Limb (tissue), 2 donors: Measurements from ENCODE around the gene WTAP.
"Not testable (repeated sequence)": the region's sequence is repeated elsewhere in the genome, so short reads cannot be mapped to it uniquely, and the experiment has no call there.

Experiments used
- DNase-seq, 2 donors: peaks; one replicate each; pipeline ENCODE4 v3.0.0-alpha.2; 2016; ENCODE audit errors: extremely low spot score in 2 of 2

WTAP gene

DNA sequence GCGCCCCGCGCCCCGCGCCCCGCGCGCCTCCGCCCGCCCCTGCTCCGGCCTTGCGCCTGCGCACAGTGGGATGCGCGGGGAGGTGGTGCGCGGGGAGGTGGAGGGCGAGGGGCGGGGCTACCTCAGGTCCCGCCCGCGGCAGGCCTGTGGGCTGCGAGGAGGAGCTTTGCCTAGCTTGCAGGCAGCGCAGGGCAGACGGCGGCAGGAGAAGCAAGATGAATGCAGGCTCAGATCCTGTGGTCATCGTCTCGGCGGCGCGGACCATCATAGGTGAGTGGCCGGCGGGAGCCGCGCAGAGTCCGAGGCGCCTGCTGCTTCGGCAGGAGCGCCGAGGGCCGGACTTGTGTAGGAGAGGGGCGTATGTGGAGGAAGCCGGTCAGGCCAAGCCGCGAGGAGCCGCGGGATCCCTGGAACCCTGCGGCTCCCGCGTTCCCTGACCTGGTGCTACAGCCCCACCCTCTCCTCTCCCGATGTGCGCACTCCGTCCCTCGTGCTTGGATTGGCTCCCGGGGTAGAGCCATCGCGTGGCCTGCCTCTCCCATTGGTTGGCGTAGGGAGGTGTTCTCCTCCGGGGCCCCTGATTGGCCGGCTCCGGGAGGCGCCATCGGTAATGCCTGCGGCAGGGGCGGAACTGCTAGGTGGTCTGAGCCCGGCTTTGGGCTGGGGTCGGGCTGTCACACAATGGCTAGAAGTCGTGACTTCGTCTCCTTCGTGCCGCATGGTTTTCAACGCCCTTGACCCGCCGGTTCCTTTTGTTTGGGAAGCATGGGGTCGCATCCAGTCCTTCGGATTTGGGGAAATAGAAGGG is 34.8 kb downstream of the WTAP start, which contains the start of gene ACAT2:
ACAT2 (plus strand) TSS at position 173 of the 808 bp plus-strand sequence; CDS start at position 216, 43 bp downstream.
- DNase-seq = peak; percentile 95

DNA sequence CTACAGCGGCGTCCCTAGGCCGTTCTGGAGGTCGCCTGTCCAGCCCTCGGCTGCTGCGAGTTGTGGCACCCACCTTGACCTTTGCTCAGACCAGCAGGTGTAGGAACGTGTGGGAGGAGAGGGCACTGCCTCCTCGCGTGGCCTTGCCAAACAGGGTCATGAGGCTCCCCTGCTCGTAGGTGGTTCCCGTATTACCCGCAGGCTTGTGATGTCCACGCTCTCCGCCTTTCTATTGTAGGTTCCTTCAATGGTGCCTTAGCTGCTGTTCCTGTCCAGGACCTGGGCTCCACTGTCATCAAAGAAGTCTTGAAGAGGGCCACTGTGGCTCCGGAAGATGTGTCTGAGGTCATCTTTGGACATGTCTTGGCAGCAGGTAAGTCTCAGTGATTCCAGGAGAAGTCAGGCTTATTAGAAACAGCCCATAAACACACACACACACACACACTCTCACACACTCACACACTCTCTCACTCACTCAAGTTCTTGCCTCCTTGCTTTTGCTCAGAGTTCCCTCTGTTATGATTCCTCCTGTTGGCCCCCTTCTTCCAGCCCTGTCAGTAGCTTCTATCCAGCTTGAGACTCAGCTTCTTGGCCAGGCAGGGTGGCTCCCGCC is 35.5 kb downstream of the WTAP start:
- no peak for DNase-seq

- DNase-seq = no peak
Observed at GRCh38 chr6:159766906-159767305, 39.6 kb downstream of the WTAP start.

DNA sequence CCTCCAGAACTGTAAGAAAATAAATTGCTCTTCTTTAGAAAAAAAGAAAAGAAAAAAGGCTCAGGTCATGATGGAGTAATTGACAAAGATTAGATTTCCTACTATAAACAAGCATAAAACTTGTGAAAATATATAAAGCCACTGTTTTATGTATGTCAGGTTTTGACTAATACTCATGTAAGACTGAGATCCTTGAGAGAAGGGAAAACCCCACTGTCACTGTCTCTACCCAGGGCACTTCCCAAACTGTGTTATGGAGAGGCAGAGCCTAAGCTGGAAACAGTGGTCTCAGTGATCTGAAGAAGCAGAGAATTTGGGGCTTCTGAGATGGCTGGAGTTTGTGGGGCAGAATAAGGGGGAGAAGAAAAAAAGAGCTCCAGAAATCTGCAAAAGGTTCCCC is 42.2 kb downstream of the WTAP start:
- DNase-seq = no peak

GRCh38 chr6:159772196-159772595 is 44.9 kb downstream of the WTAP start:
- no peak for DNase-seq

DNA sequence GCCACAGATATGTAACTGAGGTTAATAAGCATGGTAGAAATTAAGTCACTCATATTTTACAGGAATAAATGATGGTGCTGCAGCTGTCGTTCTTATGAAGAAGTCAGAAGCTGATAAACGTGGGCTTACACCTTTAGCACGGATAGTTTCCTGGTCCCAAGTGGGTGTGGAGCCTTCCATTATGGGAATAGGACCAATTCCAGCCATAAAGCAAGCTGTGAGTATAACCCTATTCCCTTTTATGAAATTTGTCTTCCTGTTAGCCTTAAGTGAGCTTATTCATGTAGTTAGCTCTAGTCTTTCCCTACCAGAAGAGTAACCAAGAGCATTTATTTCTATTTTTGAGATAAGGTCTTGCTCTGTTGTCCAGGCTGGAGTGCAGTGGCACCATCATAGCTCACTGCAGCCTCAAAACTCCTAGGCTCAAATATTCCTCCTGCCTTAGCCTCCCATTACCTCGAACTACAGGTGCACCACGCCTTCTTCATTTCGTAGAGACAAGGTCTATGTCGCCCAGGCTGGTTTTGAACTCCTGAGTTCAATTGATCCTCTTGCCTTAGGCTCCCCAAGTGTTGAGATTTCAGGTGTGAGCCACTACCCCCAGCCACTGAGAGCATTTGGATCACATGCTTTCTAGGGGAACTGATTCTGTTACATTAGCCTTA is 50.1 kb downstream of the WTAP start:
- no peak for DNase-seq

- DNase-seq = no peak
Observed at GRCh38 chr6:159778131-159778530, 50.8 kb downstream of the WTAP start.

DNA sequence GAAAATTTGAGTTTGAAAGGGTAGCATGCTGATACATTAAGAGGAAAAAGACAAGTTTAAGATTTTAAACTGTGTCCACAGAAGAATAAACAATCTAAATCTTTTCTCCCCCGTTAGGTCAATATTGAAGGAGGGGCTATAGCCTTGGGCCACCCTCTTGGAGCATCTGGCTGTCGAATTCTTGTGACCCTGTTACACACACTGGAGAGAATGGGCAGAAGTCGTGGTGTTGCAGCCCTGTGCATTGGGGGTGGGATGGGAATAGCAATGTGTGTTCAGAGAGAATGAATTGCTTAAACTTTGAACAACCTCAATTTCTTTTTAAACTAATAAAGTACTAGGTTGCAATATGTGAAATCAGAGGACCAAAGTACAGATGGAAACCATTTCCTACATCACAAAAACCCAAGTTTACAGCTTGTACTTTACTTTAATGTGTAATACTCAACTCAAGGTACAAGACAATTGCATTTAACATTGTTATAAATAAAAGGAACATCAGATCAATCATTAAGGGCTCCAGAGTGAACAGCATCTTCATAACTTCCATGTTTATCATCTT is 51.3 kb downstream of the WTAP start:
- DNase-seq = no peak

- no peak for DNase-seq
Observed at GRCh38 chr6:159788276-159788675, 61.0 kb downstream of the WTAP start.

GRCh38 chr6:159788753-159789376 is 61.6 kb downstream of the WTAP start:
- DNase-seq = no peak

- peak; percentile 99 to 100 for DNase-seq
Observed at GRCh38 chr6:159789377-159790148, 62.3 kb downstream of the WTAP start, which contains the start of gene TCP1. Gene TCP1 (minus strand): TSS chr6:159789602. CDS start chr6:159789468, 134 bp downstream.

DNA sequence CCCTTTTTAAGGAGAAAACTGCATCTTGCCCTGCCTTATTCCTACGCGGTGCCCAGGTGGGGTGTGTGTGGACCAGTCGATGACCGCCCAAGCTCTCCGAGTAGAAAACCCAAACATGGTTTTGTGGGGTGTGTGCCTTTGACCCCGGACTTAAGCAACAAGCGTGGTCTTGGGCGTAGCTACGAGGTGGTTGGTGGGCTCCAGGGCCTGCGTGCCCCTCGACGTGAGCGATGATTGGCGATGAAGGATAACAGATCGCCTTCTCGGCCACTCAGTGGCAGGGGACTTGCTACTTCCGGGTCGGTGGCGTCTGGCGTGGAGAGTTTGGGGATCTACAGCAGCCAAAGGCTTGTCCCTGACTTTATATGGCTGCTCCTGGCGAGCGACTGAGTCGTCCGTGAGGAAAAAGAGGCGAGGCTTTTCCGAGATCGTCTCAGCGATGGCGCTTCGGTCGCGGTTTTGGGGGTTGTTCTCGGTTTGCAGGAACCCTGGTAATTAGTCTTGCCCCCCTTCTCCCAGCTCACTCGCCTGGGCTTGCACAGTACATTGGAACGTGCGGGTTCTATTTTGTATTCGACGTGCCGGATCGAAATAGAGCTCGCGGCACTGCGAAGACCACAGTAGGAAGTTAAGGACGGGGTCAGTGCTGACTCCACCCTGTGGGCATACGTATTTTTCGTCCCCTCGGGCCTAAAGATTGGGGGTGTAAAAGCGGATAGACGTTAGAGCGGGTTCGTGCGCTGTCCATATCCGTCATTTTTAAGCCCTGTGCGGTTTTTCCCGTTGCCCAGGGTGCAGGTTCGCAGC is 63.0 kb downstream of the WTAP start, which contains the start of gene MRPL18:
MRPL18 (plus strand) TSS at position 319 of the 807 bp plus-strand sequence; CDS start at position 440, 121 bp downstream.
- DNase-seq = peak; percentile 93 to 97

GRCh38 chr6:159790956-159791598 is 63.8 kb downstream of the WTAP start:
- peak in 1 of 2 donors; percentile 27 for DNase-seq

- not testable (repeated sequence) for DNase-seq
Observed at GRCh38 chr6:159794976-159795375, 67.7 kb downstream of the WTAP start.

GRCh38 chr6:159797554-159797953 is 70.2 kb downstream of the WTAP start:
- DNase-seq = no peak

GRCh38 chr6:159800141-159800865 is 73.0 kb downstream of the WTAP start, which contains the start of gene PNLDC1:
Gene PNLDC1 (plus strand): TSS chr6:159800276. CDS start chr6:159800308, 32 bp downstream.
- no peak for DNase-seq

DNA sequence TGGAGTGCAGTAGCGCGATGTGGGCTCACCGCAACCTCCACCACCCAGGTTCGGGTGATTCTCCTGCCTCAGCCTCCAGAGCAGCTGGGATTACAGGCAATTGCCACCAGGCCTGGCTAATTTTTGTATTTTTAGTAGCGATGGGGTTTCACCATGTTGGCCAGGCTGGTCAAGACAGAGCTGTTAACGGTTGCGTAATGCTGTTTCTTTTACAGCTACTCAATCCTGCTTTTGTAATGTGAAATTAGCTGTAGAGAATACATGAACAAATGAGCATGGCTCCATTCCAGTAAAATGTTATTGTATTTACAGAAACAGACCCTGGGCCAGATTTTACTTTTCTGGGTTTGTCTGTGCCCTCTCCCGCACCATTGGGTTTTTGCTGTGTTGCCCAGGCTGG is 74.6 kb downstream of the WTAP start:
- DNase-seq = no peak

DNA sequence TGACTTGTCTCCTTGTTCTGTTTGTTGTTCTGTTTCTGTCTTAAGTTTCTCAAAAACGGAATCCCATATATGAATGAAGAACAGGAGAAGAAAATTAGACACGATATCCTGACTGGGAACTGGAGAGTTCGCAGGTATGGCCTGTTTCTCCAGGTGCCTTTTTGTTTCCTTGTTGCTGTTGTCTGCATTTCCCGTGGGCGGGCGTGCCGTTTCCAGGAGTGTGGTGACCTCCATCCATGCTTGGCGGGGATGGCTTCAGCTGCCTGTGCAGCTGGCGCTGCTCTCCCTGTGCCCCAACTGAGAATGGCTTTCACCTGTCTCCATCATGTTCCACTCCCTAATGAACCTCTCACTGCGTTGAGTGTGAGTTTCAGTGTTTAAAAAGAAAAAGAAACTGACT is 77.2 kb downstream of the WTAP start:
- no peak for DNase-seq
